HUES64 (cell line): ENCODE results near the gene GON7.
"Not testable (repeated sequence)": the region's sequence is repeated elsewhere in the genome, so short reads cannot be mapped to it uniquely, and the experiment has no call there.

Experiments
- H3K27ac ChIP-seq: 2 replicates; pipeline ENCODE4 v1.7.0; 2013; ENCODE audit warnings: low read depth, low read length, inconsistent platforms
- H3K27me3 ChIP-seq: 2 replicates; pipeline ENCODE4 v1.6.1; 2013; ENCODE audit warnings: mild to moderate bottlenecking, low read length; ENCODE audit not compliant: insufficient read depth
- H3K36me3 ChIP-seq: 2 replicates; pipeline ENCODE4 v1.6.1; 2013; ENCODE audit warnings: mild to moderate bottlenecking, low read length; ENCODE audit not compliant: insufficient read depth
- H3K4me1 ChIP-seq: 2 replicates; pipeline ENCODE4 v1.6.1; 2013; ENCODE audit warnings: mild to moderate bottlenecking, low read length, moderate library complexity; ENCODE audit not compliant: insufficient read depth
- H3K4me3 ChIP-seq: 2 replicates; pipeline ENCODE4 v1.5.1; 2013; ENCODE audit warnings: mild to moderate bottlenecking, low read length, moderate library complexity
- H3K9ac ChIP-seq: 2 replicates; pipeline ENCODE4 v1.6.1; 2013; ENCODE audit warnings: mild to moderate bottlenecking, low read depth, low read length
- H3K9me3 ChIP-seq: 2 replicates; pipeline ENCODE4 v1.6.1; 2013; ENCODE audit warnings: low read depth, low read length; ENCODE audit not compliant: insufficient read depth
- WGBS: fragments of 150-250, 120-280 bp; methylation state at CpG from one replicate; pipeline ENCODE4 v1.1.7; 2013; ENCODE audit warnings: missing lambda C conversion rate; 5-methylcytosine and 5-hydroxymethylcytosine counted together

Gene GON7

GRCh38 chr14:93169619-93170018, 37.2 kb downstream of the GON7 start:
- H3K4me3 ChIP-seq, H3K4me1 ChIP-seq, H3K9me3 ChIP-seq, H3K27me3 ChIP-seq, H3K27ac ChIP-seq, H3K9ac ChIP-seq, H3K36me3 ChIP-seq: not testable (repeated sequence)
- WGBS, result 94% methylated on average over 5 of the region's 6 CpGs

- not testable (repeated sequence) for H3K9ac ChIP-seq, H3K9me3 ChIP-seq, H3K27me3 ChIP-seq, H3K27ac ChIP-seq, H3K4me3 ChIP-seq, H3K36me3 ChIP-seq, H3K4me1 ChIP-seq
- 96% methylated on average over 8 of the region's 9 CpGs for WGBS
Observed at GRCh38 chr14:93168610-93169009, 38.3 kb downstream of the GON7 start.

GRCh38 chr14:93165271-93166265, 41.3 kb downstream of the GON7 start:
- H3K27me3 ChIP-seq, H3K9ac ChIP-seq, H3K4me3 ChIP-seq, H3K4me1 ChIP-seq, H3K36me3 ChIP-seq, H3K27ac ChIP-seq, H3K9me3 ChIP-seq: not testable (repeated sequence)
- WGBS, result 84% methylated on average over 23 of the region's 26 CpGs

GRCh38 chr14:93163564-93163963, 43.3 kb downstream of the GON7 start:
- Histone ChIP-seq H3K36me3 (no peaks in the 10 kb centered on the region), H3K4me1 (no peaks in the 10 kb centered on the region), H3K4me3 (no peak overlapping the region), H3K9ac (no peak overlapping the region), H3K27ac (no peak overlapping the region), H3K27me3 (no peaks in the 10 kb centered on the region), H3K9me3 (no peaks in the 10 kb centered on the region)
- 64% methylated on average over 3 of the region's 5 CpGs for WGBS

- no peaks in the 10 kb centered on the region for H3K36me3 ChIP-seq
- H3K27me3 ChIP-seq, result no peaks in the 10 kb centered on the region
- 89% methylated on average over 4 of the region's 4 CpGs for WGBS
- H3K4me3 ChIP-seq, result no peak overlapping the region
- no peaks in the 10 kb centered on the region for H3K4me1 ChIP-seq
- H3K9ac ChIP-seq, result no peak overlapping the region
- no peak overlapping the region for H3K27ac ChIP-seq
- H3K9me3 ChIP-seq, result no peaks in the 10 kb centered on the region
Observed at GRCh38 chr14:93161411-93161940, 45.4 kb downstream of the GON7 start.

- no peaks in the 10 kb centered on the region for H3K36me3 ChIP-seq
- H3K9ac ChIP-seq, result no peak overlapping the region
- H3K27me3 ChIP-seq, result no peaks in the 10 kb centered on the region
- H3K4me1 ChIP-seq, result no peaks in the 10 kb centered on the region
- H3K9me3 ChIP-seq, result no peaks in the 10 kb centered on the region
- 55% methylated on average over 3 of the region's 4 CpGs for WGBS
- H3K4me3 ChIP-seq, result no peak overlapping the region
- no peak overlapping the region for H3K27ac ChIP-seq
Observed at GRCh38 chr14:93160353-93160801, 46.5 kb downstream of the GON7 start.

- not testable (repeated sequence) for H3K4me3 ChIP-seq, H3K27me3 ChIP-seq, H3K4me1 ChIP-seq, H3K27ac ChIP-seq, H3K9ac ChIP-seq, H3K36me3 ChIP-seq, H3K9me3 ChIP-seq
- 95% methylated on average over 2 of the region's 5 CpGs for WGBS
Observed at GRCh38 chr14:93159625-93160352, 47.1 kb downstream of the GON7 start.

GRCh38 chr14:93158349-93158748, 48.5 kb downstream of the GON7 start:
- not testable (repeated sequence) for H3K27me3 ChIP-seq, H3K36me3 ChIP-seq, H3K4me1 ChIP-seq, H3K9ac ChIP-seq, H3K4me3 ChIP-seq, H3K9me3 ChIP-seq, H3K27ac ChIP-seq
- 91% methylated on average over 6 of the region's 7 CpGs for WGBS

- no peaks in the 10 kb centered on the region for H3K36me3 ChIP-seq
- H3K9me3 ChIP-seq, result no peaks in the 10 kb centered on the region
- WGBS, result 91% methylated on average over 7 of the region's 8 CpGs
- no peaks in the 10 kb centered on the region for H3K4me1 ChIP-seq
- no peak overlapping the region for H3K9ac ChIP-seq
- H3K4me3 ChIP-seq, result no peak overlapping the region
- H3K27ac ChIP-seq, result no peak overlapping the region
- H3K27me3 ChIP-seq, result no peaks in the 10 kb centered on the region
Observed at GRCh38 chr14:93156693-93157369, 50.0 kb downstream of the GON7 start.

GRCh38 chr14:93155667-93156066, 51.2 kb downstream of the GON7 start:
- Histone ChIP-seq H3K4me3 (no peak overlapping the region), H3K4me1 (no peaks in the 10 kb centered on the region), H3K27me3 (no peaks in the 10 kb centered on the region), H3K36me3 (no peaks in the 10 kb centered on the region), H3K9me3 (no peaks in the 10 kb centered on the region), H3K27ac (no peak overlapping the region), H3K9ac (no peak overlapping the region)
- 89% methylated on average over 2 of the region's 2 CpGs for WGBS

GRCh38 chr14:93153121-93153520, 53.7 kb downstream of the GON7 start:
- 94% methylated on average over 6 of the region's 7 CpGs for WGBS
- no peaks in the 10 kb centered on the region for H3K4me1 ChIP-seq
- no peak overlapping the region for H3K9ac ChIP-seq
- H3K27ac ChIP-seq, result no peak overlapping the region
- no peaks in the 10 kb centered on the region for H3K36me3 ChIP-seq
- no peaks in the 10 kb centered on the region for H3K9me3 ChIP-seq
- no peaks in the 10 kb centered on the region for H3K27me3 ChIP-seq
- no peak overlapping the region for H3K4me3 ChIP-seq
